Upper lobe of left lung (tissue), 4 donors: ENCODE measurements around the gene CSNK1A1.
"Not testable (repeated sequence)": the region's sequence is repeated elsewhere in the genome, so short reads cannot be mapped to it uniquely, and the experiment has no call there.

Experiments
- EP300 ChIP-seq, 4 donors: sonication (generic); formaldehyde crosslinking; IDR thresholded peaks; one replicate each; pipeline ENCODE4 v1.5.1; 2017; ENCODE audit warnings: antibody characterized with exemption in 4 of 4, control low read depth in 2 of 4
- POLR2A ChIP-seq, 4 donors: fragments of 450-650 bp; IDR thresholded peaks; one replicate each; pipeline ENCODE4 v1.5.1; 2016 to 2017; ENCODE audit warnings: antibody characterized with exemption in 4 of 4, mild to moderate bottlenecking in 2 of 4
- TF ChIP-seq, protein P1 (sequence below), 6 experiments: fragments of 450-650 bp in 4 of 6; fragments of 200-600 bp in 2 of 6; sonication (generic) in 2 of 6; IDR thresholded peaks; one replicate each; pipeline ENCODE4 v1.5.1; 2016 to 2019; ENCODE audit warnings: antibody characterized with exemption in 6 of 6

DNA sequence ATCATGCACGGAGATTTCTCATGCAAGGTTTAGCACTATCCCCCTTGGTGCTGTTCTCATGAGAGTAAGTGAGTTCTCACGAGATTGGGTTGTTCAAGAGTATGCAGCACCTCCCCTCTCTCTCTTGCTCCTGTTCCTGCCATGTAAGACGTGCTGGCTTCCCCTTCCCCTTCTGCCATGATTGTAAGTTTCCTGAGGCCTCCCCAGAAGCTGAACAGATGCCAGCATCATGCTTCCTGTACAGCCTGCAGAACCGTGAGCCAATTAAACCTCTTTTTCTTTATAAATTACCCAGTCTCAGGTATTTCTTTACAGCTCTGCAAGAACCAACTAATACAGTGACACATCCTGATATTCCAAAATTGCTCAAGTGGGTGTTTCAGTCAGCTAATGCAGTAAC is 106.8 kb downstream of the CSNK1A1 start:
- TF ChIP-seq POLR2A, EP300 (IDR thresholded peaks at IDR 0.05): not testable (repeated sequence)
- TF ChIP-seq, protein P1, sequence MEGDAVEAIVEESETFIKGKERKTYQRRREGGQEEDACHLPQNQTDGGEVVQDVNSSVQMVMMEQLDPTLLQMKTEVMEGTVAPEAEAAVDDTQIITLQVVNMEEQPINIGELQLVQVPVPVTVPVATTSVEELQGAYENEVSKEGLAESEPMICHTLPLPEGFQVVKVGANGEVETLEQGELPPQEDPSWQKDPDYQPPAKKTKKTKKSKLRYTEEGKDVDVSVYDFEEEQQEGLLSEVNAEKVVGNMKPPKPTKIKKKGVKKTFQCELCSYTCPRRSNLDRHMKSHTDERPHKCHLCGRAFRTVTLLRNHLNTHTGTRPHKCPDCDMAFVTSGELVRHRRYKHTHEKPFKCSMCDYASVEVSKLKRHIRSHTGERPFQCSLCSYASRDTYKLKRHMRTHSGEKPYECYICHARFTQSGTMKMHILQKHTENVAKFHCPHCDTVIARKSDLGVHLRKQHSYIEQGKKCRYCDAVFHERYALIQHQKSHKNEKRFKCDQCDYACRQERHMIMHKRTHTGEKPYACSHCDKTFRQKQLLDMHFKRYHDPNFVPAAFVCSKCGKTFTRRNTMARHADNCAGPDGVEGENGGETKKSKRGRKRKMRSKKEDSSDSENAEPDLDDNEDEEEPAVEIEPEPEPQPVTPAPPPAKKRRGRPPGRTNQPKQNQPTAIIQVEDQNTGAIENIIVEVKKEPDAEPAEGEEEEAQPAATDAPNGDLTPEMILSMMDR (IDR thresholded peaks at IDR 0.05): not testable (repeated sequence)
